ENCODE measurements around the gene EXOC6B. TPM values are rescaled to one million over a fixed set of nuclear protein-coding genes. Genes with fewer than 3 reads are reported as not detected.

Gene EXOC6B
- total RNA-seq, 1 donor from 2014 or later = 7.7 TPM

- H3K4me3 ChIP-seq (ENCODE audit: low read depth, low read length) = no peak overlapping the region
- TF ChIP-seq, protein P1, sequence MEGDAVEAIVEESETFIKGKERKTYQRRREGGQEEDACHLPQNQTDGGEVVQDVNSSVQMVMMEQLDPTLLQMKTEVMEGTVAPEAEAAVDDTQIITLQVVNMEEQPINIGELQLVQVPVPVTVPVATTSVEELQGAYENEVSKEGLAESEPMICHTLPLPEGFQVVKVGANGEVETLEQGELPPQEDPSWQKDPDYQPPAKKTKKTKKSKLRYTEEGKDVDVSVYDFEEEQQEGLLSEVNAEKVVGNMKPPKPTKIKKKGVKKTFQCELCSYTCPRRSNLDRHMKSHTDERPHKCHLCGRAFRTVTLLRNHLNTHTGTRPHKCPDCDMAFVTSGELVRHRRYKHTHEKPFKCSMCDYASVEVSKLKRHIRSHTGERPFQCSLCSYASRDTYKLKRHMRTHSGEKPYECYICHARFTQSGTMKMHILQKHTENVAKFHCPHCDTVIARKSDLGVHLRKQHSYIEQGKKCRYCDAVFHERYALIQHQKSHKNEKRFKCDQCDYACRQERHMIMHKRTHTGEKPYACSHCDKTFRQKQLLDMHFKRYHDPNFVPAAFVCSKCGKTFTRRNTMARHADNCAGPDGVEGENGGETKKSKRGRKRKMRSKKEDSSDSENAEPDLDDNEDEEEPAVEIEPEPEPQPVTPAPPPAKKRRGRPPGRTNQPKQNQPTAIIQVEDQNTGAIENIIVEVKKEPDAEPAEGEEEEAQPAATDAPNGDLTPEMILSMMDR (conservative IDR thresholded peaks at IDR 0.05; ENCODE audit: low read depth, low read length) = no peak
- no peak for DNase-seq (ENCODE audit: low read depth)
Measured at GRCh38 chr2:72809095-72809494, 16.7 kb downstream of the EXOC6B start.

DNA sequence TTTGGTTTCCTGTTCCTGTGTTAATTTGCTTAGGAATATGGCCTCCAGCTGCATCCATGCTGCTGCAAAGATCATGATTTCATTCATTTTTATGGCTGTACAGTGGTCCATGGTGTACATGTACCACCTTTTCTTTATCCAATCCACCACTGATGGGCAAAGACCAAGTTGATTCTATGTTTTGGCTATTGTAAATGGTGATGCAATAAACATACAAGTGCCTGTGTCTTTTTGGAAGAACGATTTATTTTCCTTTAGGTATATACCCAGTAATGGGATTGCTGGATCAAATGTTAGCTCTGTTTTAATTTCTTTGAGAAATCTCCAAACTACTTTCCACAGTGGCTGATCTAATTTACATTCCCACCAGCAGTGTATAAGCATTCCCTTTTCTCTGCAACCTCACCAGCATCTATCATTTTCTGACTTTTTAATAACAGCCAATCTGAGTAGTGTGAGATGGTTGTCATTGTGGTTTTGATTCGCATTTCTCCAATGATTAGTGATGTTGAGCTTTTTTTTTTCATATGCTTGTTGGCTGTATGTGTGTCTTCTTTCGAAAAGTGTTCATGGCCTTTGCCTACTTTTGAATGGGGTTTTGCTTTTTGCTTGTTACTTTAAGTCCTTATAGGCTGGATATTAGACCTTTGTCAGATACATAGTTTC, 19.4 kb downstream of the EXOC6B start:
- no peak overlapping the region for H3K4me3 ChIP-seq (ENCODE audit: low read depth, low read length)
- DNase-seq (ENCODE audit: low read depth) = no peak
- TF ChIP-seq, protein P1 (conservative IDR thresholded peaks at IDR 0.05; ENCODE audit: low read depth, low read length) = no peak

DNA sequence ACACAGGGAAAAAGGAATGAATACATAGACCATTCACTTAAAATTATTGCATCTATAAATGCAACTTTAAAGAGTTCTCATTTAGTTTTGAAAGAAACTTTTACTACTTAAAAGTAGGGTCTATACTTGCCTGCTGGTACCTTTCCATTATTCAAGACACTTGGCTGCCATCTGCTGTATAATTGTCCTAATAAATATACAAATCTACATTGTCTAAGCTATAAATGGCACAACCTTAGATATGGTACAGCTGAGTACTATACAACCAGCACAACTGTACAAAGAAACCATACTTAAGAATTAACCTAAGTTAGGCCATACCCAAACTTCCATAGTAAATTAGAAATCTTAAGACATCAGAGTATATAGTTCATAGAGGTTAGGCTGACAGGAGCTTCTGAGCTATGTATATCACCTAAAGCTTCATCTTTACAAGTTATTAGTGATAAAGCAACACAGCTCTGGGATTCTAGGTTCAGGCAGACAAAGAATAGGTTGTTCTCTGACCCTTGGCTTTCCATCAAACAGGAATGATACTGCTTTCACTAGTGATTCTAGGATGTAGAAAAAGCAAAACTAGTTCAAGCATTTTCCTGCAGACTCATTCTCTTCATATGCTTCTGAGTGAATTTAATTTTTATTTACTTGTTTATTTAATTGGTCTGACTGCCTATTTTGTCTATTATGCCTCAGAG, 22.1 kb downstream of the EXOC6B start:
- no peak overlapping the region for H3K4me3 ChIP-seq (ENCODE audit: low read depth, low read length)
- TF ChIP-seq, protein P1 (conservative IDR thresholded peaks at IDR 0.05; ENCODE audit: low read depth, low read length) = no peak
- no peak for DNase-seq (ENCODE audit: low read depth)

DNA sequence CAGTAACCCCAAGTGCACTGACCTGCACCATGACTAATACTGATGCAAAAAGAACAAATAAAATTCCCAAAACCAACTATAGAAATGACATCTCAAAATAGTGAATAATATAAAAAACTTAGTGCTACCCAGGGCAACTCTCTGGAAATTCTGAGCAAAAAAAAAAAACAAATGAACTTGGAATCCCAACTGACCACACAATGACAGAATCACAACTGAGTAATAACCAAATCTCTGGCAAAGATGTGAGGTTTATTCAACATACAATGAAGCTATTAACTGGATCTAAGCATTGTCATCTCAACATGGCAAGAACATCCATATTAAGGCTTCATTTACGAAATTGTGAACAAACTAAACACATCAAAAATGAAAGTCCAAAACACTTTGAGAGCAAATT, 22.7 kb downstream of the EXOC6B start:
- TF ChIP-seq, protein P1 (conservative IDR thresholded peaks at IDR 0.05; ENCODE audit: low read depth, low read length) = no peak
- no peak for DNase-seq (ENCODE audit: low read depth)

DNA sequence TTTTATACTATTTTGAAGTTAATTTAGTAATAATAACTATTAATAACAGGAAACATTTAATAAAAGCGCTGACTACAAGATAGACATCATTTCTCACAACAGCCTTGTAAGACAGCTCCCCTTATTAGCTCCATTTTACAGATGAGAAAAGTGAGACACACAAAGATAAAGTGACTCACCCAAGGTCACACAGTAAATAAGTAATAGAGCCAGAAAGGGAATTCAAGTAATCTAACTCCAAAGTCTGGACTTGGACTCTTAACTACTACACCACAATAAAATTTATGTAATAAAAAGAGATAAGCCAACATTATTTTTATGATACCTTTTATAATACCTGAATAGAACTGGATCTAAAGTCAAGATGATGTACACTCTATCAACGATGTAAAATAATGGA, 25.3 kb downstream of the EXOC6B start:
- TF ChIP-seq, protein P1 (conservative IDR thresholded peaks at IDR 0.05; ENCODE audit: low read depth, low read length) = no peak
- no peak overlapping the region for H3K4me3 ChIP-seq (ENCODE audit: low read depth, low read length)

More for the DNA sequence above, 22.7 kb downstream of the EXOC6B start:
- H3K4me3 ChIP-seq (ENCODE audit: low read depth, low read length) = no peak overlapping the region

GRCh38 chr2:72797740-72798139, 28.1 kb downstream of the EXOC6B start:
- DNase-seq (ENCODE audit: low read depth) = no peak
- H3K4me3 ChIP-seq (ENCODE audit: low read depth, low read length) = no peak overlapping the region
- TF ChIP-seq, protein P1 (conservative IDR thresholded peaks at IDR 0.05; ENCODE audit: low read depth, low read length) = no peak

More for the DNA sequence above, 25.3 kb downstream of the EXOC6B start:
- DNase-seq (ENCODE audit: low read depth) = no peak

Data from epithelial cell of proximal tubule (primary cell).